Limb (tissue), 2 donors: ENCODE measurements around the gene ZFP28.

Source experiments
- DNase-seq, 2 donors: peaks; one replicate each; pipeline ENCODE4 v3.0.0-alpha.2; 2016; ENCODE audit errors: extremely low spot score in 2 of 2

Gene ZFP28

GRCh38 chr19:56595548-56595899 is 56.8 kb downstream of the ZFP28 start:
- no peak for DNase-seq

- no peak for DNase-seq
These were observed 57.9 kb downstream of the ZFP28 start for GRCh38 chr19:56596676-56597075.

GRCh38 chr19:56597696-56598095 is 58.9 kb downstream of the ZFP28 start:
- no peak for DNase-seq

GRCh38 chr19:56601375-56601774 is 62.6 kb downstream of the ZFP28 start:
- no peak for DNase-seq

GRCh38 chr19:56603829-56604228 is 65.1 kb downstream of the ZFP28 start:
- DNase-seq, result no peak
